Measurements from ENCODE around the gene PRPS1. TPM values are rescaled to one million over a fixed set of nuclear protein-coding genes. Genes with fewer than 3 reads are reported as not detected.

PRPS1 gene
- total and polyA plus RNA-seq, 4 donors = 13.3 to 32.2 (median 26.1) TPM

GRCh38 chrX:107686792-107687191 lies 58.5 kb downstream of the PRPS1 start:
- H3K4me1 ChIP-seq (ENCODE audit: control insufficient read depth in 4 of 4, insufficient read depth in 4 of 4, low read length in 3 of 4) = peaks cover 2 to 14% (median 6%) of the 10 kb centered on the region in 4 donors
- WGBS = 51% methylated on average over 3 of the region's 3 CpGs

GRCh38 chrX:107687445-107687844 lies 59.1 kb downstream of the PRPS1 start:
- TF ChIP-seq ATF3 (IDR thresholded peaks at IDR 0.05) = no peak
- TF ChIP-seq JUND (IDR thresholded peaks at IDR 0.05) = no peak
- no peak for TF ChIP-seq MAX (IDR thresholded peaks at IDR 0.05)
- TF ChIP-seq SP1 (IDR thresholded peaks at IDR 0.05) = no peak
- no peak for TF ChIP-seq RXRA (IDR thresholded peaks at IDR 0.05)
- no peak for TF ChIP-seq FOXA2 (IDR thresholded peaks at IDR 0.05)
- TF ChIP-seq REST (IDR thresholded peaks at IDR 0.05) = no peak
- TF ChIP-seq GABPA (IDR thresholded peaks at IDR 0.05 in 1 of 2, conservative IDR thresholded peaks at IDR 0.05 in 1 of 2) = no peak
- TF ChIP-seq HNF4A (conservative IDR thresholded peaks at IDR 0.05) = no peak
- TF ChIP-seq EGR1 (IDR thresholded peaks at IDR 0.05; ENCODE audit: low read depth in 2 of 2) = no peak
- TF ChIP-seq RAD21 (IDR thresholded peaks at IDR 0.05) = no peak
- TF ChIP-seq TAF1 (conservative IDR thresholded peaks at IDR 0.05) = no peak
- no peak for TF ChIP-seq NR2F2 (IDR thresholded peaks at IDR 0.05)
- no peak for TF ChIP-seq CTCF (IDR thresholded peaks at IDR 0.05; ENCODE audit: low read depth, low read length, missing input control)
- no peak for TF ChIP-seq FOXA1 (IDR thresholded peaks at IDR 0.05)
- no peak for TF ChIP-seq YY1 (IDR thresholded peaks at IDR 0.05)
- no peak for TF ChIP-seq ZBTB33 (IDR thresholded peaks at IDR 0.05)
- no peak for TF ChIP-seq HNF4G (IDR thresholded peaks at IDR 0.05)
- H3K4me3 ChIP-seq (ENCODE audit: low read depth in 1 of 3, low read length in 3 of 3) = no peak overlapping the region
- H3K4me1 ChIP-seq (ENCODE audit: control insufficient read depth in 4 of 4, insufficient read depth in 4 of 4, low read length in 3 of 4) = peaks cover 2 to 14% (median 6%) of the 10 kb centered on the region in 4 donors
- DNase-seq (ENCODE audit: low spot score) = no peak
- H3K27me3 ChIP-seq (ENCODE audit: control insufficient read depth in 4 of 4, insufficient read depth in 4 of 4, low read length in 3 of 4) = no peaks in the 10 kb centered on the region
- no peaks in the 10 kb centered on the region for H3K9me3 ChIP-seq (ENCODE audit: control insufficient read depth in 4 of 4, low read length in 3 of 4)
- H3K36me3 ChIP-seq (ENCODE audit: control insufficient read depth in 4 of 4, insufficient read depth in 3 of 4, low read depth in 1 of 4, low read length in 3 of 4) = no peaks in the 10 kb centered on the region
- WGBS = 92% methylated on average over 3 of the region's 3 CpGs
- H3K27ac ChIP-seq (ENCODE audit: low read depth in 1 of 2, low read length in 2 of 2) = no peak overlapping the region
- no peak overlapping the region for H3K9ac ChIP-seq (ENCODE audit: low read depth in 1 of 2, low read length in 2 of 2)

More at GRCh38 chrX:107686792-107687191, 58.5 kb downstream of the PRPS1 start:
- H3K36me3 ChIP-seq (ENCODE audit: control insufficient read depth in 4 of 4, insufficient read depth in 3 of 4, low read depth in 1 of 4, low read length in 3 of 4) = no peaks in the 10 kb centered on the region
- H3K4me3 ChIP-seq (ENCODE audit: low read depth in 1 of 3, low read length in 3 of 3) = no peak overlapping the region
- H3K9ac ChIP-seq (ENCODE audit: low read depth in 1 of 2, low read length in 2 of 2) = no peak overlapping the region
- DNase-seq (ENCODE audit: low spot score) = no peak
- no peaks in the 10 kb centered on the region for H3K27me3 ChIP-seq (ENCODE audit: control insufficient read depth in 4 of 4, insufficient read depth in 4 of 4, low read length in 3 of 4)
- H3K9me3 ChIP-seq (ENCODE audit: control insufficient read depth in 4 of 4, low read length in 3 of 4) = no peaks in the 10 kb centered on the region
- no peak overlapping the region for H3K27ac ChIP-seq (ENCODE audit: low read depth in 1 of 2, low read length in 2 of 2)
- TF ChIP-seq ATF3 (IDR thresholded peaks at IDR 0.05) = no peak
- TF ChIP-seq RXRA (IDR thresholded peaks at IDR 0.05) = no peak
- TF ChIP-seq SP1 (IDR thresholded peaks at IDR 0.05) = no peak
- no peak for TF ChIP-seq GABPA (IDR thresholded peaks at IDR 0.05 in 1 of 2, conservative IDR thresholded peaks at IDR 0.05 in 1 of 2)
- TF ChIP-seq TAF1 (conservative IDR thresholded peaks at IDR 0.05) = no peak
- no peak for TF ChIP-seq ZBTB33 (IDR thresholded peaks at IDR 0.05)
- TF ChIP-seq YY1 (IDR thresholded peaks at IDR 0.05) = no peak
- no peak for TF ChIP-seq RAD21 (IDR thresholded peaks at IDR 0.05)
- TF ChIP-seq FOXA1 (IDR thresholded peaks at IDR 0.05) = no peak

Measured in liver (tissue), 9 donors.